GM12878 (cell line): ENCODE measurements around the gene HS3ST6. TPM values are rescaled to one million over a fixed set of nuclear protein-coding genes. Genes with fewer than 3 reads are reported as not detected.

ENCODE experiments used
- ATAC-seq: fragments of 200-7000 bp; cut with Tn5 transposase; 3 replicates; pipeline ENCODE4 v1.9.1; 2020; ENCODE audit warnings: mild to moderate bottlenecking, moderate library complexity
- BruUV-seq: library from RNA; stranded (reverse); fragments of 400-500 nt; replicated peaks from 2 replicates; lab custom pipeline; 2021; lab: Mats Ljungman, UMichigan
- CTCF ChIA-PET: fragments of 300-600 bp; sonication (Branson Sonifier 250); formaldehyde crosslinking; extraction: SDS; loops from one replicate; lab custom pipeline; 2021; ENCODE audit warnings: inconsistent platforms; lab: Yijun Ruan, JAX
- POLR2A ChIA-PET: fragments of 350-600 bp; formaldehyde crosslinking; extraction: SDS; loops from one replicate; lab custom pipeline; 2021; ENCODE audit warnings: inconsistent platforms; lab: Charles Lee
- RAD21 ChIA-PET: fragments of 300-600 bp; sonication (Branson Sonifier 250); formaldehyde crosslinking; loops from one replicate; lab custom pipeline; 2023; ENCODE audit warnings: antibody characterized with exemption; ENCODE audit not compliant: unreplicated experiment; lab: Charles Lee
- SMC1A ChIA-PET: fragments of 300-600 bp; sonication (Branson Sonifier 250); formaldehyde crosslinking; loops from one replicate; lab custom pipeline; 2023; ENCODE audit not compliant: unreplicated experiment, uncharacterized antibody; lab: Charles Lee
- DNase-seq: peaks from one replicate; pipeline ENCODE4 v3.0.0-alpha.2; 2011; ENCODE audit warnings: low read depth, low spot score
- FAIRE-seq: peaks from 3 replicates; lab custom pipeline; 2011; peaks lifted over from hg19 to GRCh38; lab: Jason Lieb, UNC
- H2AFZ ChIP-seq: 2 replicates; pipeline ENCODE4 v1.6.0; 2011; ENCODE audit warnings: low read depth, low read length, control low read depth; ENCODE audit not compliant: control insufficient read depth
- H3K27ac ChIP-seq: 2 replicates; pipeline ENCODE4 v1.5.1; 2011; ENCODE audit warnings: control low read depth; ENCODE audit not compliant: control insufficient read depth, insufficient read depth
- H3K27me3 ChIP-seq, 2 experiments: replicated peaks in 1 of 2; 2 replicates each; pipeline versions ENCODE4 v1.6.0 to v1.6.1; 2011; ENCODE audit warnings: low read length in 1 of 2; ENCODE audit not compliant: control insufficient read depth in 2 of 2, insufficient read depth in 2 of 2
- H3K36me3 ChIP-seq, 2 experiments: 2 replicates each; pipeline ENCODE4 v1.5.1; 2011; ENCODE audit warnings: low read length in 1 of 2; ENCODE audit not compliant: control insufficient read depth in 2 of 2, insufficient read depth in 2 of 2
- H3K4me1 ChIP-seq: 2 replicates; pipeline ENCODE4 v1.6.1; 2011; ENCODE audit warnings: mild to moderate bottlenecking, low read length, moderate library complexity, mixed read lengths; ENCODE audit not compliant: control insufficient read depth, insufficient read depth
- H3K4me2 ChIP-seq: 2 replicates; pipeline ENCODE4 v1.6.0; 2011; ENCODE audit warnings: control low read depth; ENCODE audit not compliant: control insufficient read depth, insufficient read depth
- H3K4me3 ChIP-seq: fragments of 200-600 bp; sonication (generic); 2 replicates; pipeline ENCODE4 v1.5.1; 2016
- H3K79me2 ChIP-seq: 2 replicates; pipeline ENCODE4 v1.6.0; 2011; ENCODE audit warnings: low read length; ENCODE audit not compliant: control insufficient read depth, insufficient read depth
- H3K9ac ChIP-seq: 2 replicates; pipeline ENCODE4 v1.8.0; 2011; ENCODE audit warnings: low read length, control low read depth, mixed read lengths; ENCODE audit not compliant: control insufficient read depth, insufficient read depth
- H3K9me3 ChIP-seq: replicated peaks from 3 replicates; pipeline ENCODE4 v1.5.1; 2011; ENCODE audit warnings: mild to moderate bottlenecking, low read length; ENCODE audit not compliant: control insufficient read depth, insufficient read depth
- H4K20me1 ChIP-seq: 2 replicates; pipeline ENCODE4 v1.6.0; 2011; ENCODE audit not compliant: control insufficient read depth, insufficient read depth
- CBX5 ChIP-seq: sonication (generic); IDR thresholded peaks from 2 replicates; pipeline ENCODE4 v1.6.1; 2016; ENCODE audit warnings: low read depth, moderate library complexity, mild to moderate bottlenecking, inconsistent platforms
- CHD1 ChIP-seq: IDR thresholded peaks from 2 replicates; pipeline ENCODE4 v1.6.1; 2012; ENCODE audit warnings: low read depth, low read length, improper control_type of control experiment
- HDGF ChIP-seq: fragments of 450-650 bp; IDR thresholded peaks from 2 replicates; pipeline ENCODE4 v1.6.1; 2016; ENCODE audit warnings: antibody characterized with exemption
- RAD21 ChIP-seq: IDR thresholded peaks from 2 replicates; pipeline ENCODE4 v1.6.1; 2011; ENCODE audit warnings: mild to moderate bottlenecking, low read depth, low read length, moderate library complexity; ENCODE audit not compliant: insufficient read depth
- SIX5 ChIP-seq: IDR thresholded peaks from 2 replicates; pipeline ENCODE4 v1.6.1; 2011; ENCODE audit warnings: mild to moderate bottlenecking, low read depth, low read length, moderate library complexity; ENCODE audit not compliant: severe bottlenecking
- SMARCA5 ChIP-seq: fragments of 450-650 bp; IDR thresholded peaks from 2 replicates; pipeline ENCODE4 v1.6.1; 2017; ENCODE audit warnings: mild to moderate bottlenecking
- YY1 ChIP-seq: IDR thresholded peaks from 2 replicates; pipeline ENCODE4 v1.6.1; 2011; ENCODE audit warnings: low read depth, mild to moderate bottlenecking, low read length
- ZNF217 ChIP-seq: fragments of 450-650 bp; IDR thresholded peaks from 2 replicates; pipeline ENCODE4 v1.6.1; 2017; ENCODE audit warnings: antibody characterized with exemption, mild to moderate bottlenecking
- ZNF24 ChIP-seq: fragments of 450-650 bp; IDR thresholded peaks from 2 replicates; pipeline ENCODE4 v1.6.1; 2017; ENCODE audit warnings: antibody characterized with exemption, mild to moderate bottlenecking
- WGBS: methylation state at CpG from one replicate; pipeline ENCODE4 v1.1.6; 2016; ENCODE audit warnings: low lambda C conversion rate; ENCODE audit not compliant: insufficient replicate concordance, insufficient coverage; ENCODE audit errors: missing lambda C conversion rate; 5-methylcytosine and 5-hydroxymethylcytosine counted together
- in situ Hi-C: fragments of 300-500 bp; cut with MboI; formaldehyde crosslinking; loops from 9 replicates; pipeline ENCODE4 v1.14.3; 2018; ENCODE audit warnings: mixed read lengths
- intact Hi-C: fragments of 100-400 bp; cut with micrococcal nuclease; formaldehyde crosslinking; loops from one replicate; pipeline ENCODE4 v1.14.2; 2022; ENCODE audit not compliant: unreplicated experiment
- polyA plus RNA-seq, 11 experiments: library from polyadenylated mRNA; depleted of rRNA in 4 of 11; unstranded in 6 of 11; stranded (reverse) in 5 of 11; fragments of >200 nt; fragmentation: Nextera tagmentation in 4 of 11; fragmentation: Illumina TruSeq in 1 of 11; extraction: Ambion mirVana in 4 of 11; extraction: Trizol in 1 of 11; gene quantifications; 1 replicate in 1 of 11; 2 replicates in 10 of 11; pipeline versions ENCODE4 v1.2.1 to v1.2.3, GENCODE V29; 2011 to 2016; ENCODE audit warnings: inconsistent platforms in 2 of 11, missing spikeins in 2 of 11, low read depth in 1 of 11
- total RNA-seq, 4 experiments: library from RNA; depleted of rRNA in 3 of 4; stranded (reverse); fragments of >200 nt in 3 of 4; fragmentation: Illumina TruSeq in 1 of 4; extraction: Trizol in 1 of 4; gene quantifications; 2 replicates each; pipeline versions ENCODE4 v1.2.1 to v1.2.3, GENCODE V29; 2013 to 2021
- TF ChIP-seq, protein P1 (sequence below): fragments of 450-650 bp; IDR thresholded peaks from 2 replicates; pipeline ENCODE4 v1.6.1; 2014; ENCODE audit warnings: mild to moderate bottlenecking
- TF ChIP-seq, protein P2 (sequence below): fragments of 450-650 bp; IDR thresholded peaks from 2 replicates; pipeline ENCODE4 v1.6.1; 2017; ENCODE audit warnings: antibody characterized with exemption, mild to moderate bottlenecking, moderate library complexity
- TF ChIP-seq, protein P3 (sequence below): fragments of 450-650 bp; IDR thresholded peaks from 2 replicates; pipeline ENCODE4 v1.6.1; 2018; ENCODE audit warnings: borderline replicate concordance, mild to moderate bottlenecking; ENCODE audit not compliant: partially characterized antibody

Gene HS3ST6
- total and polyA plus RNA-seq, 10 of the 15 experiments (the other 5 are each of a cell fraction or from before 2014, with no cell fraction given): not detected

DNA sequence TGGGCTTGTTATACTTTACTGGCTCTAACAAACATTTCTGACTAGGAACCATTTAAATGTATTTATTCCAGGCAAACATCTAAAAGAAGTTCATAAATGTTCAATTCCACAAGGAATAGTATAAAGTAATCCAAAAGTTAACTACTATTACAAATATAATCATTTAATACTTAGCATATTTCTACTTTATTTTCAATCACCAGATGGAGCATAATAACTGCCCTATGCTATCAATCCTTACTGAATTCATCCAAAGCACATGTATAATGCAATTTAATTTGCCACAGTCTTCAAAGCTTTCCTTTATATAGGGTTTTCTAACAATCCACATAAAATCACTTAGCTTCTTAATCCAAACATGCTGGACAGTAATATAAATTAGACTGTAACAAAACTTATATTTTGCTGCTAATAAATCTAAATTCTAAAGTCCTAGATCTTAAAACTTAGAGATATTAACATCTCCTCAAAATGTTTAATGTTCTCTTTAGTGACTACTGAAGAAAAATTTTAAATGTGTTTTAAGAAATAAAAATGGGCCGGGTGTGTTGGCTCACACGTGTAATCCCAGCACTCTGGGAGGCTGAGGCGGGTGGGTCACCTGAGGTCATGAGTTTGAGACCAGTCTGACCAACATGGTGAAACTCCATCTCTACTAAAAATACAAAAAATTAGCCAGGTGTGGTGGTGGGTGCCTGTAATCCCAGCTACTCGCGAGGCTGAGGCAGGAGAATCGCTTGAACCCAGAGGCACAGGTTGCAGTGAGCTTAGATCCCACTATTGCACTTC lies 52.1 kb downstream of the HS3ST6 start:
- H3K4me1 ChIP-seq: no peaks in the 10 kb centered on the region
- no peaks in the 10 kb centered on the region for H3K36me3 ChIP-seq
- WGBS: 54% methylated on average over 6 of the region's 6 CpGs
- H3K4me2 ChIP-seq: no peak overlapping the region
- H3K79me2 ChIP-seq: no peaks in the 10 kb centered on the region
- intact Hi-C loops (no loop called here), in situ Hi-C loops (loop anchor here (10.0 kb wide), 2 partner anchors 69 to 279 kb away; partner anchors contain the start of gene RAB26)
- H3K4me3 ChIP-seq: no peak overlapping the region
- H2AFZ ChIP-seq: no peak overlapping the region
- no peak for ATAC-seq
- no peaks in the 10 kb centered on the region for H3K9me3 ChIP-seq
- H3K27me3 ChIP-seq: no peaks in the 10 kb centered on the region; a peak in 1 of 4 replicates
- SMC1A ChIA-PET: interaction anchor here (1.3 to 1.6 kb wide), 4 partner anchors 10 to 64 kb away, joined by 3 to 6 read pairs (median 4); no protein-coding TSS in a partner anchor
- CTCF ChIA-PET: interaction anchor here (0.9 to 3.1 kb wide), 4 partner anchors 9 to 138 kb away, joined by 3 to 12 read pairs (median 6); no protein-coding TSS in a partner anchor
- no peak overlapping the region for H3K9ac ChIP-seq
- POLR2A ChIA-PET: interaction anchor here (1.0 to 1.2 kb wide), 2 partner anchors 62 to 100 kb away, joined by 3 to 4 read pairs; no protein-coding TSS in a partner anchor
- no peak for FAIRE-seq
- no peaks in the 10 kb centered on the region for H4K20me1 ChIP-seq
- DNase-seq: no peak
- no peak overlapping the region for H3K27ac ChIP-seq
- RAD21 ChIA-PET: interaction anchor here (1.1 to 1.4 kb wide), 2 partner anchors 77 to 99 kb away, joined by 4 to 5 read pairs; partner anchors contain the start of genes MSRB1 and RPS2
- no TSS peak for BruUV-seq
- TF ChIP-seq ZNF217 (no peak), CHD1 (no peak), RAD21 (no peak), CBX5 (no peak), ZNF24 (no peak), SMARCA5 (no peak), YY1 (no peak), HDGF (no peak), SIX5 (no peak)
- TF ChIP-seq, protein P1, sequence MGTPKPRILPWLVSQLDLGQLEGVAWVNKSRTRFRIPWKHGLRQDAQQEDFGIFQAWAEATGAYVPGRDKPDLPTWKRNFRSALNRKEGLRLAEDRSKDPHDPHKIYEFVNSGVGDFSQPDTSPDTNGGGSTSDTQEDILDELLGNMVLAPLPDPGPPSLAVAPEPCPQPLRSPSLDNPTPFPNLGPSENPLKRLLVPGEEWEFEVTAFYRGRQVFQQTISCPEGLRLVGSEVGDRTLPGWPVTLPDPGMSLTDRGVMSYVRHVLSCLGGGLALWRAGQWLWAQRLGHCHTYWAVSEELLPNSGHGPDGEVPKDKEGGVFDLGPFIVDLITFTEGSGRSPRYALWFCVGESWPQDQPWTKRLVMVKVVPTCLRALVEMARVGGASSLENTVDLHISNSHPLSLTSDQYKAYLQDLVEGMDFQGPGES: no peak
- TF ChIP-seq, protein P2, sequence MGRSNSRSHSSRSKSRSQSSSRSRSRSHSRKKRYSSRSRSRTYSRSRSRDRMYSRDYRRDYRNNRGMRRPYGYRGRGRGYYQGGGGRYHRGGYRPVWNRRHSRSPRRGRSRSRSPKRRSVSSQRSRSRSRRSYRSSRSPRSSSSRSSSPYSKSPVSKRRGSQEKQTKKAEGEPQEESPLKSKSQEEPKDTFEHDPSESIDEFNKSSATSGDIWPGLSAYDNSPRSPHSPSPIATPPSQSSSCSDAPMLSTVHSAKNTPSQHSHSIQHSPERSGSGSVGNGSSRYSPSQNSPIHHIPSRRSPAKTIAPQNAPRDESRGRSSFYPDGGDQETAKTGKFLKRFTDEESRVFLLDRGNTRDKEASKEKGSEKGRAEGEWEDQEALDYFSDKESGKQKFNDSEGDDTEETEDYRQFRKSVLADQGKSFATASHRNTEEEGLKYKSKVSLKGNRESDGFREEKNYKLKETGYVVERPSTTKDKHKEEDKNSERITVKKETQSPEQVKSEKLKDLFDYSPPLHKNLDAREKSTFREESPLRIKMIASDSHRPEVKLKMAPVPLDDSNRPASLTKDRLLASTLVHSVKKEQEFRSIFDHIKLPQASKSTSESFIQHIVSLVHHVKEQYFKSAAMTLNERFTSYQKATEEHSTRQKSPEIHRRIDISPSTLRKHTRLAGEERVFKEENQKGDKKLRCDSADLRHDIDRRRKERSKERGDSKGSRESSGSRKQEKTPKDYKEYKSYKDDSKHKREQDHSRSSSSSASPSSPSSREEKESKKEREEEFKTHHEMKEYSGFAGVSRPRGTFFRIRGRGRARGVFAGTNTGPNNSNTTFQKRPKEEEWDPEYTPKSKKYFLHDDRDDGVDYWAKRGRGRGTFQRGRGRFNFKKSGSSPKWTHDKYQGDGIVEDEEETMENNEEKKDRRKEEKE: no peak
- TF ChIP-seq, protein P3, sequence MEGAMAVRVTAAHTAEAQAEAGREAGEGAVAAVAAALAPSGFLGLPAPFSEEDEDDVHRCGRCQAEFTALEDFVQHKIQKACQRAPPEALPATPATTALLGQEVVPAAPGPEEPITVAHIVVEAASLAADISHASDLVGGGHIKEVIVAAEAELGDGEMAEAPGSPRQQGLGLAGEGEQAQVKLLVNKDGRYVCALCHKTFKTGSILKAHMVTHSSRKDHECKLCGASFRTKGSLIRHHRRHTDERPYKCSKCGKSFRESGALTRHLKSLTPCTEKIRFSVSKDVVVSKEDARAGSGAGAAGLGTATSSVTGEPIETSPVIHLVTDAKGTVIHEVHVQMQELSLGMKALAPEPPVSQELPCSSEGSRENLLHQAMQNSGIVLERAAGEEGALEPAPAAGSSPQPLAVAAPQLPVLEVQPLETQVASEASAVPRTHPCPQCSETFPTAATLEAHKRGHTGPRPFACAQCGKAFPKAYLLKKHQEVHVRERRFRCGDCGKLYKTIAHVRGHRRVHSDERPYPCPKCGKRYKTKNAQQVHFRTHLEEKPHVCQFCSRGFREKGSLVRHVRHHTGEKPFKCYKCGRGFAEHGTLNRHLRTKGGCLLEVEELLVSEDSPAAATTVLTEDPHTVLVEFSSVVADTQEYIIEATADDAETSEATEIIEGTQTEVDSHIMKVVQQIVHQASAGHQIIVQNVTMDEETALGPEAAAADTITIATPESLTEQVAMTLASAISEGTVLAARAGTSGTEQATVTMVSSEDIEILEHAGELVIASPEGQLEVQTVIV: no peak
